HG03460 (cell line): Measurements from ENCODE around the gene CELSR1.
"Not testable (repeated sequence)": the region's sequence is repeated elsewhere in the genome, so short reads cannot be mapped to it uniquely, and the experiment has no call there.

ENCODE experiments used
- ATAC-seq: cut with Tn5 transposase; IDR thresholded peaks from one replicate; pipeline ENCODE4 v1.9.1; 2021; ENCODE audit not compliant: unreplicated experiment

CELSR1 gene

GRCh38 chr22:46336119-46337078 is 201.0 kb downstream of the CELSR1 start:
- ATAC-seq, result peak; percentile 15

GRCh38 chr22:46335201-46336118 is 202.0 kb downstream of the CELSR1 start, which contains the start of gene TRMU:
Gene TRMU, plus strand, starts transcription at chr22:46335714. Its CDS starts 51 bp downstream, at chr22:46335765.
- peak; percentile 84 for ATAC-seq

GRCh38 chr22:46331496-46331895 is 205.9 kb downstream of the CELSR1 start:
- no peak for ATAC-seq

- no peak for ATAC-seq
Observed at GRCh38 chr22:46330426-46330825, 207.0 kb downstream of the CELSR1 start.

- no peak for ATAC-seq
Observed at GRCh38 chr22:46329616-46330015, 207.8 kb downstream of the CELSR1 start.

GRCh38 chr22:46328797-46329196 is 208.6 kb downstream of the CELSR1 start:
- ATAC-seq, result no peak

- no peak for ATAC-seq
Observed at GRCh38 chr22:46327691-46328465, 209.5 kb downstream of the CELSR1 start.

GRCh38 chr22:46326066-46326680 is 211.2 kb downstream of the CELSR1 start:
- no peak for ATAC-seq

GRCh38 chr22:46323162-46323561 is 214.3 kb downstream of the CELSR1 start:
- no peak for ATAC-seq

- no peak for ATAC-seq
Observed at GRCh38 chr22:46322711-46323110, 214.7 kb downstream of the CELSR1 start.

GRCh38 chr22:46320716-46321386 is 216.6 kb downstream of the CELSR1 start:
- ATAC-seq, result no peak

GRCh38 chr22:46320166-46320710 is 217.2 kb downstream of the CELSR1 start:
- ATAC-seq, result no peak

- ATAC-seq, result no peak
Observed at GRCh38 chr22:46319319-46319718, 218.1 kb downstream of the CELSR1 start.

- ATAC-seq, result no peak
Observed at GRCh38 chr22:46318576-46318975, 218.8 kb downstream of the CELSR1 start.

GRCh38 chr22:46317646-46318045 is 219.8 kb downstream of the CELSR1 start:
- no peak for ATAC-seq

GRCh38 chr22:46315976-46316375 is 221.4 kb downstream of the CELSR1 start:
- no peak for ATAC-seq

GRCh38 chr22:46312848-46313247 is 224.6 kb downstream of the CELSR1 start:
- not testable (repeated sequence) for ATAC-seq

- no peak for ATAC-seq
Observed at GRCh38 chr22:46312056-46312455, 225.4 kb downstream of the CELSR1 start.
